Activated T-cell treated with anti-CD3 and anti-CD28 coated beads for 24 hours (primary cell): ENCODE measurements around the gene COMMD2.

ENCODE experiments used
- DNase-seq: peaks from one replicate; pipeline ENCODE4 v3.0.0-alpha.2; 2020; ENCODE audit warnings: low read depth

COMMD2 gene

GRCh38 chr3:149702691-149703441 lies 49.4 kb downstream of the COMMD2 start:
- no peak for DNase-seq

GRCh38 chr3:149701977-149702350 lies 50.3 kb downstream of the COMMD2 start:
- no peak for DNase-seq

GRCh38 chr3:149701206-149701976 lies 50.9 kb downstream of the COMMD2 start:
- DNase-seq = no peak
